Left colon (tissue), 2 donors: Measurements from ENCODE around the gene METRN. TPM values are rescaled to one million over a fixed set of nuclear protein-coding genes. Genes with fewer than 3 reads are reported as not detected.

ENCODE experiments used
- ATAC-seq: fragments of 200-7000 bp; cut with Tn5 transposase; one replicate; pipeline ENCODE4 v1.9.1; 2020; ENCODE audit warnings: mild to moderate bottlenecking, moderate library complexity
- DNase-seq, 2 donors: peaks; one replicate each; pipeline ENCODE4 v3.0.0-alpha.2; 2020
- intact Hi-C, 2 donors: fragments of 100-400 bp; cut with DNase I in 1 of 2; cut with micrococcal nuclease in 1 of 2; formaldehyde crosslinking; loops; one replicate each; pipeline versions ENCODE4 v1.11.2 to v1.14.0; 2022; cut with DNase I, micrococcal nuclease
- total RNA-seq, 2 donors: library from RNA; stranded (reverse); fragmentation: NEBNext Ultra II Directional; extraction: Animal tissue kit (Norgen Biotek cat#: 25700); gene quantifications; one replicate each; pipeline ENCODE4 v1.2.1, GENCODE V29; 2021
- donor health status: DM: no; HTN: no; CAD: no.
- donor health status: DM: yes; HTN: yes; CAD: no.

Gene METRN
- total RNA-seq, 2 donors from 2014 or later = 21.7 to 37.8 TPM

GRCh38 chr16:717450-718245, 2.7 kb downstream of the METRN start:
- intact Hi-C loops = no loop called here
- DNase-seq (no peak), ATAC-seq (no peak)

GRCh38 chr16:718389-718788, 3.5 kb downstream of the METRN start:
- no peak for ATAC-seq
- intact Hi-C loops = no loop called here
- no peak for DNase-seq

DNA sequence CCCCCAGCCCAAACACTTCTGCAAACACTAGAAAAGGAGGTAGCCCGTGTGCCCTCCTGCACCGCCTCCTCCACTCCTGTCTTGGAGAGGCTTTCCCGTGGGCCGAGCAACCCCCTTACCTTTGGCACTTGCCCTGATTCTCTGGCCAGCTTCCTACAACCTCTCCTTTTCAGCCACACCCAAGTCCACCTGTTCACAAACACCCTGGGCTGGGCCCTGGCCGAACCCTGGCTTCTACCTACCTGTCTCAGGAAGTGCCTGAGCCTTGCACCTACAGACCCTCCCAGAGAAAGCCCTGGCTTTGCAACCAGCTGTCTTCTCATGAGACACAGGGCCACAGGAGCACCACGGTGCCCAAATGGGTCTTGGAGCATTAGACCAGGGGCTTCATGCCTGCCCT, 4.0 kb downstream of the METRN start:
- intact Hi-C loops = no loop called here
- ATAC-seq = peak; percentile 52
- peak; percentile 74 to 80 for DNase-seq

- peak in 1 of 2 donors; percentile 46 for DNase-seq
- intact Hi-C loops = no loop called here
Measured at GRCh38 chr16:719815-720446, 5.0 kb downstream of the METRN start.

DNA sequence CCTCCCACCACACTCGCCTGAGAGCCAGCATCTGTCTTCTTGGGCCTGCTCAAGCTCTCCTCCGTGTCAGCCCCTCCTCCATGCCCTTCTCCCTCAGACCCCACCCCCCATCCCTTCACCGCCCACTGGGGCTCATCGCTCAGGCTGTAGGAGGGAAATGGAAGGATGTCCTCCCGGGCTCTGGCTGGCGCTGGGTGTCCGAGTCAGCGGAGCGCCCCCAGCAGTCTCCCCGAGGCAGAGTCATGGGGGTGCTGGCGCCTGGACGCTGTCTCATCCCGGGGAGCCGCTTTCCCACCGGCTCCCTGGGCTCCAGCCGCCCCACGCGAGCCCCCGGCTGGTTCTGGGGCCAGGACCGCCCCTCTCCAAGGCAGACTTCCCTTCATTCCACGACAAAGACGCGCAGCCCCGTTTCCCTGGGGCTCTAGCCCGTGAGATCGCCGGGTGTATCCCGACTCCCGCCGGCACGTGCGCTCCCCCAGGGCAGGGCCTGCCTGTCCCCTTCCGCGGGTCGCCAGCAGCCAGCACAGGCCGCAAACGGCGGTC, 5.6 kb downstream of the METRN start:
- DNase-seq (peak; percentile 56 to 63), ATAC-seq (peak; percentile 30)
- intact Hi-C loops = no loop called here

More at GRCh38 chr16:719815-720446, 5.0 kb downstream of the METRN start:
- peak; percentile 30 for ATAC-seq

GRCh38 chr16:720990-721764, 6.3 kb downstream of the METRN start, which contains the start of gene ANTKMT:
Gene ANTKMT (plus strand): TSS chr16:721146. CDS start chr16:721275, 129 bp downstream.
- intact Hi-C loops = no loop called here

GRCh38 chr16:721765-722540, 7.0 kb downstream of the METRN start:
- DNase-seq (no peak), ATAC-seq (no peak)
- intact Hi-C loops = no loop called here

More at GRCh38 chr16:720990-721764, 6.3 kb downstream of the METRN start, which contains the start of gene ANTKMT:
- DNase-seq (peak; percentile 87 to 90), ATAC-seq (peak; percentile 71)

GRCh38 chr16:722835-723633, 8.1 kb downstream of the METRN start:
- intact Hi-C loops = no loop called here
- DNase-seq = no peak
- no peak for ATAC-seq

GRCh38 chr16:723695-724094, 8.8 kb downstream of the METRN start:
- DNase-seq (no peak), ATAC-seq (no peak)
- intact Hi-C loops = no loop called here

GRCh38 chr16:724188-725040, 9.5 kb downstream of the METRN start:
- ATAC-seq (no peak), DNase-seq (no peak)
- intact Hi-C loops = no loop called here

DNA sequence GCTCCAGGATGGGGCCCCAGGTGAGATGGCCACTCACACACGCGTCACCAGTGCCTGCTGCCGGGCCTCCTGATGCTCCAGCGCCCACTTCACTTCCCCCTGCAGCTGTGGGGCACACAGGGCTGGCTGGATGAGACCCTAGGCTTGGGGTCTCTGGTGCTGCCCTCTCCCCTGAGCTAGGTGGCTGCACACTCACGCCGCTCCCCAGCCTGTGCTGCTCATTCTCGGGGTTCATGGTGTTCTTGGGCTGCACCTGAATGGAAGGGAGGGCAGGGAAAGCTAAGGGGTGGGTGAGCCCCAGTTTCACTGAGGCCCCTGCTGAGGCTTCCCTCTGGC, 10.1 kb downstream of the METRN start:
- ATAC-seq = no peak
- DNase-seq = no peak
- intact Hi-C loops = no loop called here

DNA sequence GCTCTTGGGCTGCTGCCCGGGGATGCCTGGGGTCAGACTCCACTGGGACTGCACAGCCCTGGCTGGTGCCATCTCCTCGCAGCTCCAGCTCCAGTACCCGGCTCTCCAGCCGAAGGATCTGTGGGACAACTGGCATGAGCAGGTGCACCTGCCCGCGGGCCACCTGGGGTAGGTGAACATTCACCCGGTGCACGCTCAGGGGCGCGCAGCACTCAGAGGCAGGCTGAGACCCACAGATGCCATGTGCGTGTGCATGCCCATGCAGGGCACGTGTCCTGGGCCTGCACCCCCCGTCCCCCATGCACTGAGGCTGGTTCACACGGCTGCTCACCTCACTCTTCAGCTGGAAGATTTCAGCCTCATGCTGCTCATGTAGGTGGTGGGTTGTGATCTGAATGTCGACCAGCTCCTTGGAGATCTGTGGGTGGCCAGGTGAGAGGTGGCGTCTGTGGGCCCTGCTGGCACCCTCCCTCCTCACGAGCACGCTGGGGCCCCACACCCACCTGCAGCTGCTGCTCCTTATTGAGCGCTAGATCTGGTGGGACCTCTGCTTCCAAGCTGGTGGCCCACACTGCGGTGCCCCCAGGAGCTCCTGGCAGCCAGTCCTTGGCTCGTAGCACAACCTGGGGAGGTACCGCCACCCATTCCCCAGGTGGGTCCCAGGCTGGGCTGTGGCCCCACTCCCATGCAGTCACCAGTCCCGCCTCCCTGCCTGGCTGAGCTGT, 10.7 kb downstream of the METRN start:
- DNase-seq = peak in 1 of 2 donors; percentile 13
- no peak for ATAC-seq
- intact Hi-C loops = no loop called here

GRCh38 chr16:726188-726437, 11.2 kb downstream of the METRN start:
- DNase-seq (no peak), ATAC-seq (no peak)
- intact Hi-C loops = no loop called here

DNA sequence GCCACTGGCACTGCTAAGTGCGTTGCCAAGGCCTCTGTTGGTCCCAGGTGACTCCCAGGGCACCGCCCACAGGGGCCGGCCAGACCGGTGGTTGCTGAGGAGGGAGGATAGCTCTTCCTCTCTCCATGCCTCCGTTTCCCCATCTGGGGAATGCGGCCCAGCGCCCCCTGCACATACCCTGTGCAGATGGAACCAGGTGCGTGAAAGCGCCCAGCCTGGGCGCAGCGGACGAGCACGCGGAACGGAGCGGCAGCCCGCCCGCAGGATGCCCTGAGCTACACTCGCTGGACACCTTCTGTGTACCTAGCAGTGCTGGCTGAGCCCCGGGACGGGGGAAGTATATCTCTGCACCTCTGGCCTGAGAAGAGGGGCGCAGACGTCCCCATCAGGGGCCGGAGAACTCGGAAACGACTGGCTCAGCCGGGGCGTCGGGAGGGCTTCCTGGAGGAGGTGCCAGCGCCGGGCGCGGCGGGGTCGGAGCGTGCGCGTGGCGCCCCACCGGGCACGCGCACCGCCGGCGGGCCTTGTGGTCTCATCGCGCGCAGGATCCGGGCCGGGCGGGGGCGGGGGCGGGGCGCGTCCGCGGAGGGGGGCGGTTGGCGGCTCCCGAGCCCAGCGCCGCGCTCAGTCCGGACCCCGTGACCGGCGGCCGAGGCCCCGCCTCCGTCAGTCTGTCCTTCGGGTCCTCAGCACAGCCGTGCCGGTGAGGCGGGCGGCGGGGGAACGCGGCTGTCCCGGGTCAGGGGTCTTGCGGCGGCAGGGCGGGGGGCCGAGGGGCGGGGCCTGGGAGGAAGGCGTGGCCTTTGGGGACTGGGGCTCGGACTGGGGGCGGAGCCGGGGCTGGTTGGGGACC, 11.7 kb downstream of the METRN start, which contains the start of the genes CCDC78 and HAGHL:
CCDC78 (minus strand) TSS at position 6 of the 853 bp plus-strand sequence. CDS start 76 bp downstream, outside the sequence.
HAGHL (plus strand) TSS at position 669 of the 853 bp plus-strand sequence. CDS start 404 bp downstream, outside the sequence.
- DNase-seq (peak; percentile 50 to 73), ATAC-seq (peak; percentile 19)
- intact Hi-C loops = no loop called here

- intact Hi-C loops = no loop called here
- ATAC-seq = peak; percentile 12
- peak in 1 of 2 donors; percentile 47 for DNase-seq
Measured at GRCh38 chr16:727291-727977, 12.5 kb downstream of the METRN start.
